ENCODE results near the gene POP5.

- TF ChIP-seq EZH2 (IDR thresholded peaks at IDR 0.05; ENCODE audit: insufficient read depth, poor library complexity, severe bottlenecking) (no peak), EZH2phosphoT487 (IDR thresholded peaks at IDR 0.05; ENCODE audit: insufficient read depth, low read depth) (no peak)
Measured at GRCh38 chr12:120574106-120574505, 7.1 kb downstream of the POP5 start.

All from GM23248 (cell line).